ENCODE results near the gene TEX264.

The TEX264 gene

GRCh38 chr3:51712038-51712420 lies 41.0 kb downstream of the TEX264 start:
- peaks cover 0 to 9% (median 6%) of the 10 kb centered on the region in 4 experiments for H3K4me1 ChIP-seq (ENCODE audit: control extremely low read depth in 1 of 4, control insufficient read depth in 4 of 4, insufficient read depth in 4 of 4, low read length in 3 of 4)
- no peaks in the 10 kb centered on the region for H3K9me3 ChIP-seq (ENCODE audit: control extremely low read depth in 1 of 5, control insufficient read depth in 4 of 5, insufficient read depth in 2 of 5, low read depth in 1 of 5, low read length in 4 of 5)
- CTCF ChIA-PET: no interaction called here
- no peaks in the 10 kb centered on the region for H3K36me3 ChIP-seq (ENCODE audit: control insufficient read depth in 4 of 4, insufficient read depth in 4 of 4, low read length in 3 of 4)
- peaks cover 0 to 19% (median 7%) of the 10 kb centered on the region in 5 experiments for H3K27me3 ChIP-seq (replicated peaks in 2 of 5; ENCODE audit: control insufficient read depth in 4 of 5, insufficient read depth in 5 of 5, low read length in 4 of 5)
- H3K4me3 ChIP-seq (ENCODE audit: control insufficient read depth in 1 of 7, extremely low read depth in 1 of 7, insufficient read depth in 4 of 7, low read depth in 2 of 7, low read length in 6 of 7): no peak overlapping the region
- WGBS (ENCODE audit: insufficient coverage): no CpG with 5 or more reads among the region's 1 CpG
- H3K27ac ChIP-seq (ENCODE audit: insufficient read depth in 1 of 2, low read depth in 1 of 2, low read length in 2 of 2, poor library complexity in 1 of 2, severe bottlenecking in 2 of 2): no peak overlapping the region
- POLR2A ChIA-PET: no interaction called here
- no peak for DNase-seq

GRCh38 chr3:51712511-51712931 lies 41.5 kb downstream of the TEX264 start:
- Histone ChIP-seq H3K4me3 (ENCODE audit: control insufficient read depth in 1 of 7, extremely low read depth in 1 of 7, insufficient read depth in 4 of 7, low read depth in 2 of 7, low read length in 6 of 7) (no peak overlapping the region), H3K36me3 (ENCODE audit: control insufficient read depth in 4 of 4, insufficient read depth in 4 of 4, low read length in 3 of 4) (no peaks in the 10 kb centered on the region), H3K9me3 (ENCODE audit: control extremely low read depth in 1 of 5, control insufficient read depth in 4 of 5, insufficient read depth in 2 of 5, low read depth in 1 of 5, low read length in 4 of 5) (no peaks in the 10 kb centered on the region), H3K27me3 (replicated peaks in 2 of 5; ENCODE audit: control insufficient read depth in 4 of 5, insufficient read depth in 5 of 5, low read length in 4 of 5) (peaks cover 0 to 16% (median 6%) of the 10 kb centered on the region in 5 experiments), H3K27ac (ENCODE audit: insufficient read depth in 1 of 2, low read depth in 1 of 2, low read length in 2 of 2, poor library complexity in 1 of 2, severe bottlenecking in 2 of 2) (no peak overlapping the region), H3K4me1 (ENCODE audit: control extremely low read depth in 1 of 4, control insufficient read depth in 4 of 4, insufficient read depth in 4 of 4, low read length in 3 of 4) (peaks cover 0 to 4% (median under 1%) of the 10 kb centered on the region in 4 experiments)
- 97% methylated on average over 18 of the region's 20 CpGs for WGBS (ENCODE audit: insufficient coverage)
- no peak for DNase-seq
- CTCF ChIA-PET: no interaction called here
- POLR2A ChIA-PET: no interaction called here

DNA sequence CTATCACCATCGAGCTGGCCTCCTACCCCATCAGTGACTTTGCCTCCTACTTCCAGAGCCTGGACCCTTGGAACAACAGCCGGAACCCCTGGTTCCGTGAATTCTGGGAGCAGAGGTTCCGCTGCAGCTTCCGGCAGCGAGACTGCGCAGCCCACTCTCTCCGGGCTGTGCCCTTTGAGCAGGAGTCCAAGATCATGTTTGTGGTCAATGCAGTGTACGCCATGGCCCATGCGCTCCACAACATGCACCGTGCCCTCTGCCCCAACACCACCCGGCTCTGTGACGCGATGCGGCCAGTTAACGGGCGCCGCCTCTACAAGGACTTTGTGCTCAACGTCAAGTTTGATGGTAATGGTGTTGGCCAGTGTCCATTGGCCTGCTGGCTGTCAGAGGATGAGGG lies 41.9 kb downstream of the TEX264 start:
- Histone ChIP-seq H3K4me3 (ENCODE audit: control insufficient read depth in 1 of 7, extremely low read depth in 1 of 7, insufficient read depth in 4 of 7, low read depth in 2 of 7, low read length in 6 of 7) (no peak overlapping the region), H3K27me3 (replicated peaks in 2 of 5; ENCODE audit: control insufficient read depth in 4 of 5, insufficient read depth in 5 of 5, low read length in 4 of 5) (peaks cover 0 to 11% (median 2%) of the 10 kb centered on the region in 5 experiments), H3K4me1 (ENCODE audit: control extremely low read depth in 1 of 4, control insufficient read depth in 4 of 4, insufficient read depth in 4 of 4, low read length in 3 of 4) (peaks cover 0 to 2% (median 0%) of the 10 kb centered on the region in 4 experiments), H3K9me3 (ENCODE audit: control extremely low read depth in 1 of 5, control insufficient read depth in 4 of 5, insufficient read depth in 2 of 5, low read depth in 1 of 5, low read length in 4 of 5) (no peaks in the 10 kb centered on the region), H3K36me3 (ENCODE audit: control insufficient read depth in 4 of 4, insufficient read depth in 4 of 4, low read length in 3 of 4) (no peaks in the 10 kb centered on the region), H3K27ac (ENCODE audit: insufficient read depth in 1 of 2, low read depth in 1 of 2, low read length in 2 of 2, poor library complexity in 1 of 2, severe bottlenecking in 2 of 2) (no peak overlapping the region)
- no peak for DNase-seq
- 97% methylated on average over 19 of the region's 19 CpGs for WGBS (ENCODE audit: insufficient coverage)
- ChIA-PET POLR2A (no interaction called here), CTCF (no interaction called here)

- ChIA-PET CTCF (interaction anchor here (0.9 kb wide), 1 partner anchor 10 kb away, joined by 3 read pairs; no protein-coding TSS in a partner anchor), POLR2A (no interaction called here)
- H3K4me1 ChIP-seq (ENCODE audit: control extremely low read depth in 1 of 4, control insufficient read depth in 4 of 4, insufficient read depth in 4 of 4, low read length in 3 of 4): peaks cover 0 to 6% (median 5%) of the 10 kb centered on the region in 4 experiments
- no peak overlapping the region for H3K4me3 ChIP-seq (ENCODE audit: control insufficient read depth in 1 of 7, extremely low read depth in 1 of 7, insufficient read depth in 4 of 7, low read depth in 2 of 7, low read length in 6 of 7)
- no peaks in the 10 kb centered on the region for H3K27me3 ChIP-seq (replicated peaks in 2 of 5; ENCODE audit: control insufficient read depth in 4 of 5, insufficient read depth in 5 of 5, low read length in 4 of 5)
- H3K9me3 ChIP-seq (ENCODE audit: control extremely low read depth in 1 of 5, control insufficient read depth in 4 of 5, insufficient read depth in 2 of 5, low read depth in 1 of 5, low read length in 4 of 5): no peaks in the 10 kb centered on the region
- H3K27ac ChIP-seq (ENCODE audit: insufficient read depth in 1 of 2, low read depth in 1 of 2, low read length in 2 of 2, poor library complexity in 1 of 2, severe bottlenecking in 2 of 2): no peak overlapping the region
- WGBS (ENCODE audit: insufficient coverage): 96% methylated on average over 31 of the region's 36 CpGs
- DNase-seq: no peak
- no peaks in the 10 kb centered on the region for H3K36me3 ChIP-seq (ENCODE audit: control insufficient read depth in 4 of 4, insufficient read depth in 4 of 4, low read length in 3 of 4)
Observed at GRCh38 chr3:51715231-51715976, 44.4 kb downstream of the TEX264 start.

GRCh38 chr3:51715977-51716294 lies 44.9 kb downstream of the TEX264 start:
- DNase-seq: no peak
- Histone ChIP-seq H3K27me3 (replicated peaks in 2 of 5; ENCODE audit: control insufficient read depth in 4 of 5, insufficient read depth in 5 of 5, low read length in 4 of 5) (no peaks in the 10 kb centered on the region), H3K27ac (ENCODE audit: insufficient read depth in 1 of 2, low read depth in 1 of 2, low read length in 2 of 2, poor library complexity in 1 of 2, severe bottlenecking in 2 of 2) (no peak overlapping the region), H3K9me3 (ENCODE audit: control extremely low read depth in 1 of 5, control insufficient read depth in 4 of 5, insufficient read depth in 2 of 5, low read depth in 1 of 5, low read length in 4 of 5) (no peaks in the 10 kb centered on the region), H3K4me1 (ENCODE audit: control extremely low read depth in 1 of 4, control insufficient read depth in 4 of 4, insufficient read depth in 4 of 4, low read length in 3 of 4) (peaks cover 0 to 6% (median 5%) of the 10 kb centered on the region in 4 experiments), H3K4me3 (ENCODE audit: control insufficient read depth in 1 of 7, extremely low read depth in 1 of 7, insufficient read depth in 4 of 7, low read depth in 2 of 7, low read length in 6 of 7) (no peak overlapping the region), H3K36me3 (ENCODE audit: control insufficient read depth in 4 of 4, insufficient read depth in 4 of 4, low read length in 3 of 4) (no peaks in the 10 kb centered on the region)
- CTCF ChIA-PET: no interaction called here
- 95% methylated on average over 8 of the region's 8 CpGs for WGBS (ENCODE audit: insufficient coverage)
- POLR2A ChIA-PET: no interaction called here

DNA sequence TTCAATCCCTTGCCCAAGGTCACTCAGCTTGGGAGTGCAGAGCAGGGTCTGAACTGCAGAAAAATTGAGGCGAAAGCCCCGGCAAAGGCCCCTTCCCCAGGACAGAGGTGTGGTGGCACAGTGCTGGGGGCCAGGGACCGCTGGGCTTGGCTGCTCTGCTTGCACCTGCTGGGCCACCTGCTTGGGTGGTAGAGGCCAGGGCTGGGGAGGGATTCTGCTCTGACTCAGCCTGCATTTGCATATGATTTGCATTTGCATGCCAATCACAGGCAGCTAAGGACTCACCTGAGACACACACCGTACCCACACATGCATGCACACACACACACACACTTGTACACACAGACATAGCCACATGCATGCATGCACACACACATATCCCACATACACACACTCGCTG lies 45.8 kb downstream of the TEX264 start:
- DNase-seq: no peak
- ChIA-PET CTCF (no interaction called here), POLR2A (no interaction called here)
- Histone ChIP-seq H3K36me3 (ENCODE audit: control insufficient read depth in 4 of 4, insufficient read depth in 4 of 4, low read length in 3 of 4) (no peaks in the 10 kb centered on the region), H3K27me3 (replicated peaks in 2 of 5; ENCODE audit: control insufficient read depth in 4 of 5, insufficient read depth in 5 of 5, low read length in 4 of 5) (no peaks in the 10 kb centered on the region), H3K27ac (ENCODE audit: insufficient read depth in 1 of 2, low read depth in 1 of 2, low read length in 2 of 2, poor library complexity in 1 of 2, severe bottlenecking in 2 of 2) (no peak overlapping the region), H3K9me3 (ENCODE audit: control extremely low read depth in 1 of 5, control insufficient read depth in 4 of 5, insufficient read depth in 2 of 5, low read depth in 1 of 5, low read length in 4 of 5) (no peaks in the 10 kb centered on the region), H3K4me3 (ENCODE audit: control insufficient read depth in 1 of 7, extremely low read depth in 1 of 7, insufficient read depth in 4 of 7, low read depth in 2 of 7, low read length in 6 of 7) (no peak overlapping the region), H3K4me1 (ENCODE audit: control extremely low read depth in 1 of 4, control insufficient read depth in 4 of 4, insufficient read depth in 4 of 4, low read length in 3 of 4) (peaks cover 0 to 13% (median 10%) of the 10 kb centered on the region in 4 experiments)
- WGBS (ENCODE audit: insufficient coverage): 93% methylated on average over 5 of the region's 5 CpGs

- DNase-seq: no peak
- H3K4me1 ChIP-seq (ENCODE audit: control extremely low read depth in 1 of 4, control insufficient read depth in 4 of 4, insufficient read depth in 4 of 4, low read length in 3 of 4): peaks cover 0 to 17% (median 13%) of the 10 kb centered on the region in 4 experiments
- H3K9me3 ChIP-seq (ENCODE audit: control extremely low read depth in 1 of 5, control insufficient read depth in 4 of 5, insufficient read depth in 2 of 5, low read depth in 1 of 5, low read length in 4 of 5): no peaks in the 10 kb centered on the region
- H3K27ac ChIP-seq (ENCODE audit: insufficient read depth in 1 of 2, low read depth in 1 of 2, low read length in 2 of 2, poor library complexity in 1 of 2, severe bottlenecking in 2 of 2): no peak overlapping the region
- no peak overlapping the region for H3K4me3 ChIP-seq (ENCODE audit: control insufficient read depth in 1 of 7, extremely low read depth in 1 of 7, insufficient read depth in 4 of 7, low read depth in 2 of 7, low read length in 6 of 7)
- WGBS (ENCODE audit: insufficient coverage): 95% methylated on average over 10 of the region's 10 CpGs
- POLR2A ChIA-PET: no interaction called here
- H3K27me3 ChIP-seq (replicated peaks in 2 of 5; ENCODE audit: control insufficient read depth in 4 of 5, insufficient read depth in 5 of 5, low read length in 4 of 5): no peaks in the 10 kb centered on the region
- CTCF ChIA-PET: interaction anchor here (0.8 to 1.1 kb wide), 4 partner anchors 10 to 72 kb away, joined by 3 read pairs; no protein-coding TSS in a partner anchor
- no peaks in the 10 kb centered on the region for H3K36me3 ChIP-seq (ENCODE audit: control insufficient read depth in 4 of 4, insufficient read depth in 4 of 4, low read length in 3 of 4)
Observed at GRCh38 chr3:51717446-51717845, 46.4 kb downstream of the TEX264 start.

Data from common myeloid progenitor, CD34-positive (primary cell).